Activated B cell treated with CpG ODN at 0.5 μM for 24 hours (primary cell): ENCODE measurements around the gene OSBPL10. TPM values are rescaled to one million over a fixed set of nuclear protein-coding genes. Genes with fewer than 3 reads are reported as not detected.

Source experiments
- ATAC-seq: fragments of 200-7000 bp; cut with Tn5 transposase; one replicate; pipeline ENCODE4 v1.10.0; 2021; ENCODE audit warnings: low read depth, mild to moderate bottlenecking, moderate library complexity
- CTCF ChIA-PET: fragments of 350-600 bp; sonication (Branson Sonifier 250); formaldehyde crosslinking; loops from one replicate; lab custom pipeline; 2021; ENCODE audit warnings: antibody characterized with exemption; lab: Charles Lee
- POLR2A ChIA-PET: fragments of 350-600 bp; sonication (Branson Sonifier 250); formaldehyde crosslinking; loops from one replicate; lab custom pipeline; 2021; ENCODE audit warnings: antibody characterized with exemption; lab: Charles Lee
- DNase-seq: peaks from one replicate; pipeline ENCODE4 v3.0.0; 2022
- H3K27ac Mint-ChIP-seq: one replicate; pipeline ENCODE4 v1.8.0; 2020; ENCODE audit warnings: mixed read lengths
- H3K27me3 Mint-ChIP-seq: one replicate; pipeline ENCODE4 v1.8.0; 2021; ENCODE audit warnings: mixed read lengths
- H3K36me3 Mint-ChIP-seq: one replicate; pipeline ENCODE4 v1.8.0; 2021; ENCODE audit warnings: low read depth, mixed read lengths
- H3K4me1 Mint-ChIP-seq: one replicate; pipeline ENCODE4 v1.8.0; 2021; ENCODE audit warnings: mixed read lengths
- H3K4me3 Mint-ChIP-seq: one replicate; pipeline ENCODE4 v1.8.0; 2020; ENCODE audit warnings: mild to moderate bottlenecking, mixed read lengths
- H3K9me3 Mint-ChIP-seq: one replicate; pipeline ENCODE4 v1.8.0; 2020; ENCODE audit warnings: mixed read lengths
- intact Hi-C: fragments of 100-400 bp; cut with micrococcal nuclease; formaldehyde crosslinking; loops from one replicate; pipeline ENCODE4 v1.15.1; 2024
- total RNA-seq: library from RNA; stranded (reverse); gene quantifications from 2 replicates; pipeline ENCODE4 v1.2.3, GENCODE V29; 2022
- TF ChIP-seq, protein P1 (sequence below): fragments of 200-600 bp; IDR thresholded peaks from one replicate; pipeline ENCODE4 v1.8.0; 2022; ENCODE audit warnings: antibody characterized with exemption, mild to moderate bottlenecking

The OSBPL10 gene
- total RNA-seq, 1 donor from 2014 or later, result 137 TPM

DNA sequence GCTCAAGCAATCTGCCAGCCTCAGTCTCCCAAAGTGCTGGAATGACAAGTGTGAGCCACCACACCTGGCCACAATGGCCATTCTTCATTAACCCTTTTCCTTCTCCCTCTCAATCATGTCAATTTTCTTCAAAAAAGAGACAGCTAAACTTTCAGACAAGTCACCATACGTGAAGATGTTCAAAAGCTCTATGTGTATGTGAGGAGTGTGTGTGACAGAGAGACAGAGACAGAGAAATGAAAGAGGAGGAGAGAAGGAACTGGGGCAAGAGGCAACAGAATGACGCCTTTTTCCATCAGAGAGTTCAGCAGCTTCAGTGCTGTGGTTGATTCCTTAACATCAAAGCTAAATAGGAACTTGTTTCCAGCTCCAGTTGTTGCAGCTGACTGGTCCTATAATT is 27.4 kb downstream of the OSBPL10 start:
- Mint-ChIP-seq H3K27me3 (no peaks in the 10 kb centered on the region), H3K27ac (peak overlapping the region; percentile 96), H3K4me3 (peak overlapping the region; percentile 33), H3K36me3 (peaks cover 30% of the 10 kb centered on the region), H3K4me1 (peaks cover 91% of the 10 kb centered on the region), H3K9me3 (peaks cover 9% of the 10 kb centered on the region)
- DNase-seq (no peak), ATAC-seq (no peak)
- TF ChIP-seq, protein P1, sequence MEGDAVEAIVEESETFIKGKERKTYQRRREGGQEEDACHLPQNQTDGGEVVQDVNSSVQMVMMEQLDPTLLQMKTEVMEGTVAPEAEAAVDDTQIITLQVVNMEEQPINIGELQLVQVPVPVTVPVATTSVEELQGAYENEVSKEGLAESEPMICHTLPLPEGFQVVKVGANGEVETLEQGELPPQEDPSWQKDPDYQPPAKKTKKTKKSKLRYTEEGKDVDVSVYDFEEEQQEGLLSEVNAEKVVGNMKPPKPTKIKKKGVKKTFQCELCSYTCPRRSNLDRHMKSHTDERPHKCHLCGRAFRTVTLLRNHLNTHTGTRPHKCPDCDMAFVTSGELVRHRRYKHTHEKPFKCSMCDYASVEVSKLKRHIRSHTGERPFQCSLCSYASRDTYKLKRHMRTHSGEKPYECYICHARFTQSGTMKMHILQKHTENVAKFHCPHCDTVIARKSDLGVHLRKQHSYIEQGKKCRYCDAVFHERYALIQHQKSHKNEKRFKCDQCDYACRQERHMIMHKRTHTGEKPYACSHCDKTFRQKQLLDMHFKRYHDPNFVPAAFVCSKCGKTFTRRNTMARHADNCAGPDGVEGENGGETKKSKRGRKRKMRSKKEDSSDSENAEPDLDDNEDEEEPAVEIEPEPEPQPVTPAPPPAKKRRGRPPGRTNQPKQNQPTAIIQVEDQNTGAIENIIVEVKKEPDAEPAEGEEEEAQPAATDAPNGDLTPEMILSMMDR, result no peak
- POLR2A ChIA-PET, result interaction anchor here (0.6 to 1.7 kb wide), 3 partner anchors 9 to 19 kb away, joined by 3 to 6 read pairs (median 4); no protein-coding TSS in a partner anchor
- intact Hi-C loops, result loop anchor here (1.0 to 10.0 kb wide), 5 partner anchors 8 to 1349 kb away; partner anchors contain the start of gene TGFBR2
- CTCF ChIA-PET, result interaction anchor here (1.2 to 1.3 kb wide), 2 partner anchors 22 to 65 kb away, joined by 4 read pairs; no protein-coding TSS in a partner anchor

DNA sequence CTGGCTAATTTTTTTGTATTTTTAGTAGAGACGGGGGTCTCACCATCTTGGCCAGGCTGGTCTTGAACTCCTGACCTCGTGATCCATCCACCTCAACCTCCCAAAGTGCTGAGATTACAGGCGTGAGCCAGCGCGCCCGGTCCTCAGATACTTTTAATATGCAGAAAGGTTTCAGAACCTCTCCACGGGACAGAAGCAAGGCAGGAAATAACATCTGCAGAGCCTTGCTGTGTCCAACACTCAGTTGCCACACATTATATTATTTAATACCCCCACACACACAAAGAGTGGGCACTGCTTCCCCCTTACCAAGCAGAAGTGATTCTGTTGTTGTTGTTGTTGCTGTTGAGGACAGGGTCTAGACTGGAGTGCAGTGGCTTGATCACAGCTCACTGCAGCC is 28.0 kb downstream of the OSBPL10 start:
- POLR2A ChIA-PET, result interaction anchor here (0.6 to 1.6 kb wide), 5 partner anchors 9 to 411 kb away, joined by 3 to 11 read pairs (median 4); no protein-coding TSS in a partner anchor
- DNase-seq (no peak), ATAC-seq (peak; percentile 34)
- Mint-ChIP-seq H3K27ac (peak overlapping the region; percentile 96), H3K36me3 (peaks cover 30% of the 10 kb centered on the region), H3K27me3 (no peaks in the 10 kb centered on the region), H3K9me3 (peaks cover 10% of the 10 kb centered on the region), H3K4me1 (peaks cover 91% of the 10 kb centered on the region), H3K4me3 (peak overlapping the region; percentile 33)
- TF ChIP-seq, protein P1, result no peak
- CTCF ChIA-PET, result interaction anchor here (1.2 to 1.3 kb wide), 2 partner anchors 23 to 66 kb away, joined by 4 read pairs; no protein-coding TSS in a partner anchor
- intact Hi-C loops, result loop anchor here (1.0 to 10.0 kb wide), 5 partner anchors 8 to 1348 kb away; partner anchors contain the start of gene TGFBR2

DNA sequence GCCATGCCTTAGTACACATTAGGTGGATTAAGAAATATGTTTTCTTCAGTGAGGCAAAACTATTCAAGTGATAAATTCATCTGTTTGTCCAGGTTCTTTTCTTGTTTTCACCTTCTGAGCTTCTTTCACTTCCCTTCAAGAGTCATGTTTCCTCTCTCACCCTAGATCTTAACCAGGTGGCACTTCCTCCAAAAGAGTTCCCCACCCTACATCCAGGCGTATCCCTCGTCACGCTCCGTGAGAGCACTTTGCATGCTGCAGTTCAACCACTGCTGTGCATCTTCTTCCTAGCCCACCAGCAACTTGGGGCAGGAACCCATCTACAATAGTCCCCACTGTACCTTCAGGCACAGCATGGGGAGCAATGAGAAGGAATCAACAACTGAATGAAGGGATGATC is 28.9 kb downstream of the OSBPL10 start:
- Mint-ChIP-seq H3K9me3 (peaks cover 10% of the 10 kb centered on the region), H3K4me1 (peaks cover 91% of the 10 kb centered on the region), H3K27ac (peak overlapping the region; percentile 96), H3K27me3 (no peaks in the 10 kb centered on the region), H3K4me3 (peak overlapping the region; percentile 75), H3K36me3 (peaks cover 30% of the 10 kb centered on the region)
- intact Hi-C loops, result loop anchor here (1.0 to 10.0 kb wide), 6 partner anchors 8 to 1347 kb away; partner anchors contain the start of gene TGFBR2
- ChIA-PET CTCF (interaction anchor here (0.9 to 1.2 kb wide), 2 partner anchors 48 to 192 kb away, joined by 3 read pairs; no protein-coding TSS in a partner anchor), POLR2A (interaction anchor here (0.6 to 1.8 kb wide), 13 partner anchors 9 to 420 kb away, joined by 3 to 38 read pairs (median 6); partner anchors contain the start of genes OSBPL10, STT3B and ZNF860)
- ATAC-seq (peak; percentile 82), DNase-seq (peak; percentile 61)
- TF ChIP-seq, protein P1, result no peak

DNA sequence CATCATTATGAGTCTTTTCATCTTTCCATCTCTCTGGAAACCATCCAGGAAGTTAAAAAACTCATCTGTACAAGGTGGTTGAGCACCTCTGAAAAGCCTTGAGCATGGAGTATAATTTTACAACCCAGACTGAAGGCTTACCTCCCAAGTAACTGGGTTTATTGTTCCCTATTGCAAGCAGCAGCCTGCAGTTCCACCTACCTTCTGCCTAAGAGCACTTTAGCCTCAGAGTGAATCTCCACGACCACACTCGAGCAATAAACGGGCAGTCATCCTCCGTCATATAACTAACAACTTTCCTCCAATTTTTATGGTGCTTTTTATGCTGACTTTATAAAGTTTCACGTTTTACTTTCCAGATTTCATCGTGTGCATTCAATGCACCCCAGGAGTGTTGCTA is 32.8 kb downstream of the OSBPL10 start:
- Mint-ChIP-seq H3K36me3 (peaks cover 12% of the 10 kb centered on the region), H3K4me3 (peak overlapping the region; percentile 50), H3K9me3 (peaks cover 6% of the 10 kb centered on the region), H3K27me3 (no peaks in the 10 kb centered on the region), H3K4me1 (peaks cover 91% of the 10 kb centered on the region), H3K27ac (peak overlapping the region; percentile 97)
- TF ChIP-seq, protein P1, result no peak
- no peak for ATAC-seq
- DNase-seq, result no peak
- POLR2A ChIA-PET, result interaction anchor here (1.3 to 2.7 kb wide), 5 partner anchors 12 to 39 kb away, joined by 3 to 18 read pairs (median 4); partner anchors contain the start of genes OSBPL10 and ZNF860
- CTCF ChIA-PET, result interaction anchor here (0.7 to 1.3 kb wide), 3 partner anchors 12 to 134 kb away, joined by 3 to 4 read pairs (median 3); no protein-coding TSS in a partner anchor
- intact Hi-C loops, result loop anchor here (1.0 kb wide), 1 partner anchor 10 kb away; no protein-coding TSS in a partner anchor

DNA sequence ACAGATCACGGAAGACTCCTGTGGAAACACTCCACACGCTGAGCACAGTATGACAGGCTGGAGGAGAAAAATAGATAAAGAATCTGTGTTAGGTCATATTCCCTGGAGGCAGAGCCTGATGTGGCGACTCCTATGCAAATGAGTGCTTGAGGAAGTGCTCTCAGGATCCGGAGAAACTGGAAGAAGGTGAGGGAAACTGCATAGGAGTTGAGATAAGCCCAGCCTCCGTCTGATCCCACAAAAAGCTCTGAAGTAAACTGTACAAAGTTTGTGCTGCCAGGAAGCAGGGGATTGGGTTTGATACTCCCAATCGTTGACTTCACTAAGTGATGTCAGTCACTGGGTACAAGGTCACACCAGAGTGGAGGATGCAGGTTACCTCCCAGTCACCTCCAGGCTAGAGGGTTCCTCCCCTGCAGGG is 33.4 kb downstream of the OSBPL10 start:
- CTCF ChIA-PET, result interaction anchor here (0.9 to 1.1 kb wide), 2 partner anchors 26 to 35 kb away, joined by 3 read pairs; no protein-coding TSS in a partner anchor
- TF ChIP-seq, protein P1, result no peak

More for the DNA sequence above, 33.4 kb downstream of the OSBPL10 start:
- intact Hi-C loops, result loop anchor here (1.0 kb wide), 1 partner anchor 11 kb away; no protein-coding TSS in a partner anchor
- Mint-ChIP-seq H3K36me3 (peaks cover 16% of the 10 kb centered on the region), H3K9me3 (peaks cover 6% of the 10 kb centered on the region), H3K27me3 (no peaks in the 10 kb centered on the region), H3K4me3 (peak overlapping the region; percentile 50), H3K27ac (peak overlapping the region; percentile 97), H3K4me1 (peaks cover 91% of the 10 kb centered on the region)
- DNase-seq (no peak), ATAC-seq (peak; percentile 8)
- POLR2A ChIA-PET, result interaction anchor here (0.8 to 2.7 kb wide), 9 partner anchors 10 to 38 kb away, joined by 3 to 18 read pairs (median 7); partner anchors contain the start of genes OSBPL10 and ZNF860
